ENCODE measurements around the gene TOR1B.

The TOR1B gene

GRCh38 chr9:129826759-129827158 is 23.8 kb downstream of the TOR1B start:
- ATAC-seq = no peak
- no peak for TF ChIP-seq TOX (CRISPR knock-in tag; IDR thresholded peaks at IDR 0.05; ENCODE audit: borderline replicate concordance)
- no peak for TF ChIP-seq PPARA (CRISPR knock-in tag; IDR thresholded peaks at IDR 0.05; ENCODE audit: borderline replicate concordance)
- TF ChIP-seq ZNF565 (CRISPR knock-in tag; conservative IDR thresholded peaks at IDR 0.05; ENCODE audit: low read depth) = no peak
- TF ChIP-seq ZFP30 (CRISPR knock-in tag; IDR thresholded peaks at IDR 0.05) = no peak
- TF ChIP-seq SNAI2 (CRISPR knock-in tag; IDR thresholded peaks at IDR 0.05) = no peak
- TF ChIP-seq ISL1 (CRISPR knock-in tag; IDR thresholded peaks at IDR 0.05) = no peak
- no peak for TF ChIP-seq ESRRG (CRISPR knock-in tag; IDR thresholded peaks at IDR 0.05)
- TF ChIP-seq, protein P1, sequence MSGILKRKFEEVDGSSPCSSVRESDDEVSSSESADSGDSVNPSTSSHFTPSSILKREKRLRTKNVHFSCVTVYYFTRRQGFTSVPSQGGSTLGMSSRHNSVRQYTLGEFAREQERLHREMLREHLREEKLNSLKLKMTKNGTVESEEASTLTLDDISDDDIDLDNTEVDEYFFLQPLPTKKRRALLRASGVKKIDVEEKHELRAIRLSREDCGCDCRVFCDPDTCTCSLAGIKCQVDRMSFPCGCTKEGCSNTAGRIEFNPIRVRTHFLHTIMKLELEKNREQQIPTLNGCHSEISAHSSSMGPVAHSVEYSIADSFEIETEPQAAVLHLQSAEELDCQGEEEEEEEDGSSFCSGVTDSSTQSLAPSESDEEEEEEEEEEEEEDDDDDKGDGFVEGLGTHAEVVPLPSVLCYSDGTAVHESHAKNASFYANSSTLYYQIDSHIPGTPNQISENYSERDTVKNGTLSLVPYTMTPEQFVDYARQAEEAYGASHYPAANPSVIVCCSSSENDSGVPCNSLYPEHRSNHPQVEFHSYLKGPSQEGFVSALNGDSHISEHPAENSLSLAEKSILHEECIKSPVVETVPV (CRISPR knock-in tag; IDR thresholded peaks at IDR 0.05) = no peak
- TF ChIP-seq, protein P2, sequence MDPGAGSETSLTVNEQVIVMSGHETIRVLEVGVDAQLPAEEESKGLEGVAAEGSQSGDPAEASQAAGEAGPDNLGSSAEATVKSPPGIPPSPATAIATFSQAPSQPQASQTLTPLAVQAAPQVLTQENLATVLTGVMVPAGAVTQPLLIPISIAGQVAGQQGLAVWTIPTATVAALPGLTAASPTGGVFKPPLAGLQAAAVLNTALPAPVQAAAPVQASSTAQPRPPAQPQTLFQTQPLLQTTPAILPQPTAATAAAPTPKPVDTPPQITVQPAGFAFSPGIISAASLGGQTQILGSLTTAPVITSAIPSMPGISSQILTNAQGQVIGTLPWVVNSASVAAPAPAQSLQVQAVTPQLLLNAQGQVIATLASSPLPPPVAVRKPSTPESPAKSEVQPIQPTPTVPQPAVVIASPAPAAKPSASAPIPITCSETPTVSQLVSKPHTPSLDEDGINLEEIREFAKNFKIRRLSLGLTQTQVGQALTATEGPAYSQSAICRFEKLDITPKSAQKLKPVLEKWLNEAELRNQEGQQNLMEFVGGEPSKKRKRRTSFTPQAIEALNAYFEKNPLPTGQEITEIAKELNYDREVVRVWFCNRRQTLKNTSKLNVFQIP (CRISPR knock-in tag; IDR thresholded peaks at IDR 0.05; ENCODE audit: borderline replicate concordance, low read depth) = no peak

DNA sequence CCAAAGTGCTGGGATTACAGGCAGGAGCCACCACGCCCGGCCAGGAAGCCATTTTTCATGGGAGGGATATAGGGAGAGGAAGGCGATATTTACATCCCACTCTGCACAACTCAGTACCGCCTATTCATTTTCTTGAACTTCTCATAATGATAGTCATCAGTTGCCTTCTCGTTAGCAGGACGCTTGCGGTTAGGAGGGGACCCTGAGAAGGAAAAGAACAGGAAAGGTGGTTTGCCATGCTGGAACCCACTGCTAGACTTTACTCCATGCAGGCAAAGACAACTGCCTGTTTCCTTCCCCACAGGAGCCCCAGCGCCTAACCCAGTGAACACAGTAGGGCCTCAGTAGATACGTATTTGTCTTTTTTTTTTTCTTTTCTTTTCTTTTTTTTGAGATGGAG is 25.1 kb downstream of the TOR1B start:
- TF ChIP-seq ESRRG (CRISPR knock-in tag; IDR thresholded peaks at IDR 0.05) (no peak), ISL1 (CRISPR knock-in tag; IDR thresholded peaks at IDR 0.05) (no peak), OSR1 (CRISPR knock-in tag; IDR thresholded peaks at IDR 0.05) (no peak), ZFP30 (CRISPR knock-in tag; IDR thresholded peaks at IDR 0.05) (no peak), BACH2 (CRISPR knock-in tag; IDR thresholded peaks at IDR 0.05; ENCODE audit: borderline replicate concordance) (no peak)
- TF ChIP-seq, protein P2 (CRISPR knock-in tag; IDR thresholded peaks at IDR 0.05; ENCODE audit: borderline replicate concordance, low read depth) = no peak
- no peak for ATAC-seq

DNA sequence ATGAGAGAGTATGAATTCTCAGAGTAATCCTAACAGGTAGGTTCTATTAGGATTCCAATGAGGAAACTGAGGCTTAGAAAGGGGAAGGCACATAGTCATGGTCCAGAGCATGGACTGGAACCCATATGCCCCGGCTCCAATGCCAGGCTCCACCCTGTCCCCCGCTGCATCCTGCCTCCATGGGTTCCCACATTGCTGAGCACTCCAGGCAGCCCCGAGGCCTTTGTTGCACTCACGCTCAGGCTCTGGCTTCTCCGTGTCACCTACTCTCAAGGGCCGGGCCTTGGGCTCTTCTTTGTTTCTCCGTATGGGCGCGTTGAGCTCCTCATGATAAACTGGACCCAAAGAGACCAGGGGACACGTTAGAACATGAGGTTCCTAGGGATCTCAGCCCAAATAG is 26.0 kb downstream of the TOR1B start:
- TF ChIP-seq GLIS3 (CRISPR knock-in tag; IDR thresholded peaks at IDR 0.05) = no peak
- TF ChIP-seq, protein P3, sequence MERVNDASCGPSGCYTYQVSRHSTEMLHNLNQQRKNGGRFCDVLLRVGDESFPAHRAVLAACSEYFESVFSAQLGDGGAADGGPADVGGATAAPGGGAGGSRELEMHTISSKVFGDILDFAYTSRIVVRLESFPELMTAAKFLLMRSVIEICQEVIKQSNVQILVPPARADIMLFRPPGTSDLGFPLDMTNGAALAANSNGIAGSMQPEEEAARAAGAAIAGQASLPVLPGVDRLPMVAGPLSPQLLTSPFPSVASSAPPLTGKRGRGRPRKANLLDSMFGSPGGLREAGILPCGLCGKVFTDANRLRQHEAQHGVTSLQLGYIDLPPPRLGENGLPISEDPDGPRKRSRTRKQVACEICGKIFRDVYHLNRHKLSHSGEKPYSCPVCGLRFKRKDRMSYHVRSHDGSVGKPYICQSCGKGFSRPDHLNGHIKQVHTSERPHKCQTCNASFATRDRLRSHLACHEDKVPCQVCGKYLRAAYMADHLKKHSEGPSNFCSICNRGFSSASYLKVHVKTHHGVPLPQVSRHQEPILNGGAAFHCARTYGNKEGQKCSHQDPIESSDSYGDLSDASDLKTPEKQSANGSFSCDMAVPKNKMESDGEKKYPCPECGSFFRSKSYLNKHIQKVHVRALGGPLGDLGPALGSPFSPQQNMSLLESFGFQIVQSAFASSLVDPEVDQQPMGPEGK (CRISPR knock-in tag; IDR thresholded peaks at IDR 0.05; ENCODE audit: borderline replicate concordance) = no peak
- TF ChIP-seq PPARA (CRISPR knock-in tag; IDR thresholded peaks at IDR 0.05; ENCODE audit: borderline replicate concordance) = no peak
- TF ChIP-seq SNAI2 (CRISPR knock-in tag; IDR thresholded peaks at IDR 0.05) = no peak
- no peak for TF ChIP-seq ZNF70 (CRISPR knock-in tag; IDR thresholded peaks at IDR 0.05)
- TF ChIP-seq, protein P4, sequence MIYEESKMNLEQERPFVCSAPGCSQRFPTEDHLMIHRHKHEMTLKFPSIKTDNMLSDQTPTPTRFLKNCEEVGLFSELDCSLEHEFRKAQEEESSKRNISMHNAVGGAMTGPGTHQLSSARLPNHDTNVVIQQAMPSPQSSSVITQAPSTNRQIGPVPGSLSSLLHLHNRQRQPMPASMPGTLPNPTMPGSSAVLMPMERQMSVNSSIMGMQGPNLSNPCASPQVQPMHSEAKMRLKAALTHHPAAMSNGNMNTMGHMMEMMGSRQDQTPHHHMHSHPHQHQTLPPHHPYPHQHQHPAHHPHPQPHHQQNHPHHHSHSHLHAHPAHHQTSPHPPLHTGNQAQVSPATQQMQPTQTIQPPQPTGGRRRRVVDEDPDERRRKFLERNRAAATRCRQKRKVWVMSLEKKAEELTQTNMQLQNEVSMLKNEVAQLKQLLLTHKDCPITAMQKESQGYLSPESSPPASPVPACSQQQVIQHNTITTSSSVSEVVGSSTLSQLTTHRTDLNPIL (CRISPR knock-in tag; IDR thresholded peaks at IDR 0.05; ENCODE audit: low read depth) = no peak
- TF ChIP-seq TOX (CRISPR knock-in tag; IDR thresholded peaks at IDR 0.05; ENCODE audit: borderline replicate concordance) = no peak
- TF ChIP-seq CSDC2 (CRISPR knock-in tag; IDR thresholded peaks at IDR 0.05) = no peak
- TF ChIP-seq ESRRG (CRISPR knock-in tag; IDR thresholded peaks at IDR 0.05) = no peak
- TF ChIP-seq TCF4 (CRISPR knock-in tag; IDR thresholded peaks at IDR 0.05; ENCODE audit: borderline replicate concordance) = no peak
- TF ChIP-seq RARB (CRISPR knock-in tag; IDR thresholded peaks at IDR 0.05) = no peak
- TF ChIP-seq, protein P1 (CRISPR knock-in tag; IDR thresholded peaks at IDR 0.05) = no peak
- no peak for TF ChIP-seq OSR1 (CRISPR knock-in tag; IDR thresholded peaks at IDR 0.05)
- no peak for TF ChIP-seq ZNF565 (CRISPR knock-in tag; conservative IDR thresholded peaks at IDR 0.05; ENCODE audit: low read depth)
- no peak for TF ChIP-seq ARNTL (CRISPR knock-in tag; IDR thresholded peaks at IDR 0.05; ENCODE audit: borderline replicate concordance, low read depth)
- TF ChIP-seq, protein P5, sequence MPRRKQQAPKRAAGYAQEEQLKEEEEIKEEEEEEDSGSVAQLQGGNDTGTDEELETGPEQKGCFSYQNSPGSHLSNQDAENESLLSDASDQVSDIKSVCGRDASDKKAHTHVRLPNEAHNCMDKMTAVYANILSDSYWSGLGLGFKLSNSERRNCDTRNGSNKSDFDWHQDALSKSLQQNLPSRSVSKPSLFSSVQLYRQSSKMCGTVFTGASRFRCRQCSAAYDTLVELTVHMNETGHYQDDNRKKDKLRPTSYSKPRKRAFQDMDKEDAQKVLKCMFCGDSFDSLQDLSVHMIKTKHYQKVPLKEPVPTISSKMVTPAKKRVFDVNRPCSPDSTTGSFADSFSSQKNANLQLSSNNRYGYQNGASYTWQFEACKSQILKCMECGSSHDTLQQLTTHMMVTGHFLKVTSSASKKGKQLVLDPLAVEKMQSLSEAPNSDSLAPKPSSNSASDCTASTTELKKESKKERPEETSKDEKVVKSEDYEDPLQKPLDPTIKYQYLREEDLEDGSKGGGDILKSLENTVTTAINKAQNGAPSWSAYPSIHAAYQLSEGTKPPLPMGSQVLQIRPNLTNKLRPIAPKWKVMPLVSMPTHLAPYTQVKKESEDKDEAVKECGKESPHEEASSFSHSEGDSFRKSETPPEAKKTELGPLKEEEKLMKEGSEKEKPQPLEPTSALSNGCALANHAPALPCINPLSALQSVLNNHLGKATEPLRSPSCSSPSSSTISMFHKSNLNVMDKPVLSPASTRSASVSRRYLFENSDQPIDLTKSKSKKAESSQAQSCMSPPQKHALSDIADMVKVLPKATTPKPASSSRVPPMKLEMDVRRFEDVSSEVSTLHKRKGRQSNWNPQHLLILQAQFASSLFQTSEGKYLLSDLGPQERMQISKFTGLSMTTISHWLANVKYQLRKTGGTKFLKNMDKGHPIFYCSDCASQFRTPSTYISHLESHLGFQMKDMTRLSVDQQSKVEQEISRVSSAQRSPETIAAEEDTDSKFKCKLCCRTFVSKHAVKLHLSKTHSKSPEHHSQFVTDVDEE (CRISPR knock-in tag; IDR thresholded peaks at IDR 0.05) = no peak
- TF ChIP-seq, protein P2 (CRISPR knock-in tag; IDR thresholded peaks at IDR 0.05; ENCODE audit: borderline replicate concordance, low read depth) = no peak
- TF ChIP-seq ZC3H10 (CRISPR knock-in tag; IDR thresholded peaks at IDR 0.05) = no peak
- TF ChIP-seq ZFP30 (CRISPR knock-in tag; IDR thresholded peaks at IDR 0.05) = no peak
- no peak for ATAC-seq
